HG02885 (cell line): ENCODE data around the gene CFLAR.
"Not testable (repeated sequence)": the region's sequence is repeated elsewhere in the genome, so short reads cannot be mapped to it uniquely, and the experiment has no call there.

Experiments used
- ATAC-seq: cut with Tn5 transposase; IDR thresholded peaks from one replicate; pipeline ENCODE4 v1.9.1; 2021; ENCODE audit warnings: mild to moderate bottlenecking; ENCODE audit not compliant: unreplicated experiment, poor library complexity

The CFLAR gene

GRCh38 chr2:201118121-201118960 lies 2.4 kb downstream of the CFLAR start:
- peak; percentile 48 for ATAC-seq

GRCh38 chr2:201118961-201119854 lies 3.2 kb downstream of the CFLAR start:
- ATAC-seq: peak; percentile 6

DNA sequence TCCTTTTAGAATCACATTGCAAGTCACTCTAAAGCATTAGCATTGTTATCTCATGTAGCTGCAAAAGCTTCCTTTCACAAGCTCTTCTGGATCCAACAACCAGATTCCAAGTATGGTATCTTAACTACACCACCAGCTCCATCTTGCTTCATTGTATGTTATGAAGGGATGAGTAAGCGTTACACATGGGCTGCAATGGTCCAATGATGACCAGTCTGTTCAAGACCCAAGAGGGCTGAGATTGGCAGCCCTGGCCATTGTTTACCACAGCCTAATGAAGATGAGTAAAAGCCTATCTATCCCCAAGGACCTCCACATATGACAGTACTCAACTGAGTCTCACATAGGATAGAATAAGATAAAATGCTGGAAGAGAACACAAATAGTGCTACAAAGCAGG lies 6.3 kb downstream of the CFLAR start:
- ATAC-seq: no peak

DNA sequence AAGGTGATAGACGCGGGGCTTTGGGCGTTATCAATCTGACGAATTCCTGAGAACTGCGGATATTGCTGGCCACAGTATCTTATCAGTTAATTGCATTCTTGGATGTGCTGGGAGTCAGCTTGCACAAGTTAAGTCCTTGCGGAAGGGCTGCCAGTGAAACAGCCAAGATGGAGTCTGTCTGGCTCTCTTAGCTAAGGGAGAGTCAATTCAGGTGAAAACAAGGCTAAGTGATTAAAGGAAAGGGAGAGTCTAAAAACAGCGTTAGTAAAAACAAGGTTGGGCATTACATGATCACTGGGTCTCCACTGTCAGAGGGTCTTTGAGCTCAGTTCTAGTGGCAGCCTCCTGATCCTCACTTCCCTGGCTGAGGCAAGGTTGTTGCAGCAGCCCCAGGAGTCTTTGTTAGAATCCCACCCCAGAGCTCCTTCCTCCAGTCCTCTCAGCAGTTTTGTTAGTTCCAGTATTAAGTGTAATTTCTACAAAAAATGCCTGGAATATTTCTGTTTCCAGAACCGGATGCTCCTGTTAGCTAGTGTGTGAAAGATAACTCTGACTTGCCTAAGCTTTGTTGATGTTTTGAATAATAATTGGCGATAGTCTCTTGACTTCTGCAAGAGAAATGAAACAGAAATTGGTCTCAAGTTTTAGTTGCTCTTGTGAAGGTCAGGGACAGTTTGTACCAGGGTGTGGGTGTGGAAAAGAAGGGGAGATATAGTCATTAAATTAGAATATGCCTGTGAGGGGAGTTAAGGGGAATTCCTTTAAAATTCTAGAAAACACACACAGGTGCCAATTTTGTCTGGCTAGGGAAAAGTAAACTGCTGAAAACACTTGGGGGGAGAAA lies 10.6 kb downstream of the CFLAR start:
- no peak for ATAC-seq

DNA sequence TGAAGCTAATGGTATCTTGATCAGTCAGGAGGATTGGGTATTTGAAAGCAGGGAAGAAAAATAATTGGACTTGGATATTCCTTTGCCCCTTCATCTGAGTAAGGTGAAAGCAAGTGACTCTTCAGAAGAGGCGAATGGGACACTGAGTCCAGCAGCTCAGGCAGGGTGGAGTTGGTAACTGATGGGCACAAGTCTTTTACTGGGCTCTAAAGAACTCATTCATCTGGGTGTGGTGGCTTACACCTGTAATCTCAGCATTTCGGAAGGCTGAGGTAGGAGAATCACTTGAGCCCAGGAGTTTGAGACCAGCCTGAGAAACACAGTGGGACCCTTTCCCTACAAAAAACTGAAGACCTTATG lies 11.2 kb downstream of the CFLAR start:
- no peak for ATAC-seq

DNA sequence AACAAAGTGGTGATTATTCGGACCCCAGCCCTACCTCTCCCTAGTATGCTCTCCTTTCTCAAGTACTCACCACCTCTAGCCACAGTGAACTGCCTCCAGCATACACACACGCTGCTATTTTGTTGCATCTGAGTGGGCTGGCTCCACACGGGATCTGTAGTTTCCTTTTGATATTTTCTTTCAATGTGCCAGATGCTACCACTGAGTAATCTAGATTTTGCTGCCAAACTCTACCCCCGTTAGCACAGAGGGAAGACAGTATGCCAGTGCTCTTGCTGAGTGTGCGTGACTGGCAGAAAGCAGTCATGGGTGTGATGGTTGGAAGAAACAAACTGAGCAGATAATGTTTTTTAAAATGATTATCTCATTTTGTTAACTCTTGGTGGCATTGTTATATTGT lies 11.6 kb downstream of the CFLAR start:
- ATAC-seq: no peak

- no peak for ATAC-seq
Observed at GRCh38 chr2:201128033-201128432, 12.1 kb downstream of the CFLAR start.

GRCh38 chr2:201128933-201129505 lies 13.1 kb downstream of the CFLAR start:
- peak; percentile 23 for ATAC-seq

- ATAC-seq: peak; percentile 33
Observed at GRCh38 chr2:201130524-201131186, 14.7 kb downstream of the CFLAR start.

DNA sequence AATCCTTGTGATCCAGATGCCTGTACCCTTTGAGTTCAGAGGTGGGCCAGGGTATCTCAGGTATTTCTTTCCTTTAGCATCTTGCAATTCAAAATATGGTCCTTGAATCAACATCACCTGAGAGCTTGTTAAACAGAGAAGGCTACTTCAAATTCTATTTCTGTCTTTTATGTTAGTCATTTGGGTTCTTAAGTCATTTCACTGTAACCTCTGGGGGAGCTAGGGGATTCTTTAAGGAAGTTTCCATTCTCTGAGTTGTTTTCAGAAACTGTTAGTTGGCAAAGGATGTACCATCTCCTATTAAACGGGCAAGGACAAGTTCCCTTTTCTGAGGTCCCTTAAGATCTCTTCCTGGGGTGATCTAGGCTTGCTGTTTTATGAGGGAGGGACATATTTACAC lies 16.6 kb downstream of the CFLAR start:
- no peak for ATAC-seq

DNA sequence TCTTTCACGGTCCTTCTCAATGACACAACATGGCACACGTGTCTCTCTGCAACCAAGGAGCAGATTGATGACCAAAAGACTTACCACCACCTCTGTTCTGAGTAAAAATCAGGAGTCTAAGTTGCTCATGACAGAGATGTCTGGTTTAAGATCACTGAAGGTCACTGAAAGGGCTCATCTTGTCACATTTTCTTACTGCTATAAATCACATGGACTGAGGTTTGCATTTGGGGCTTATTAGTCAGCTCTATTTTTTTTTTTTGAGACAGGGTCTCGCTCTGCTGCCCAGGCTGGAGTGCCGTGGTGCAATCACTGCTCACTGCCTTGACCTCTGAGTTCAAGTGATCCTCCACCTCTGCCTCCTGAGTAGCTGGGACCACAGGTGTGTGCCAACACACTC lies 19.4 kb downstream of the CFLAR start:
- ATAC-seq: no peak

DNA sequence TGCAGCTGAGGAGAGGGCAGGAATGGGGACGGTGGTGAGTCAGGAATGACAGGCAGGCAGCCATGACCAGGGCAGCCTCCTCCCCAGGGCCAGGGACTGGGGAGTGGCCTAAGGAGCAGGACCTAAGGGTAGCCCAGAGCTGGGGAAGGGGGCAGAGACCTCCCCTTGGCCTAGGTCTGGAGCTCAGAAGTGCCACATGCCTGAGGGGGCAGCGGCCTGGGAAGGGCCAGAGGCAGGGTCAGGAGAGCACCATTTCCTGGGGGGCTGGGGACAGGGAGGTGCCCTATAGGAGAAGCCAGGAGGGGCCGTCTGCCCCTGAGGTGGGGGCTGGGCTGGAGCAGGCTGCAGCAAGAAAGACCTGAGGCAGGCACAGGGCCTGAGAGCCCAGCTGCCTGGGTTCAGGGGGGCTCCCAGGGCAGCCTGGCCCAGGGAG lies 20.9 kb downstream of the CFLAR start:
- no peak for ATAC-seq

- no peak for ATAC-seq
Observed at GRCh38 chr2:201137505-201138400, 21.8 kb downstream of the CFLAR start.

GRCh38 chr2:201138401-201138970 lies 22.5 kb downstream of the CFLAR start:
- ATAC-seq: no peak

DNA sequence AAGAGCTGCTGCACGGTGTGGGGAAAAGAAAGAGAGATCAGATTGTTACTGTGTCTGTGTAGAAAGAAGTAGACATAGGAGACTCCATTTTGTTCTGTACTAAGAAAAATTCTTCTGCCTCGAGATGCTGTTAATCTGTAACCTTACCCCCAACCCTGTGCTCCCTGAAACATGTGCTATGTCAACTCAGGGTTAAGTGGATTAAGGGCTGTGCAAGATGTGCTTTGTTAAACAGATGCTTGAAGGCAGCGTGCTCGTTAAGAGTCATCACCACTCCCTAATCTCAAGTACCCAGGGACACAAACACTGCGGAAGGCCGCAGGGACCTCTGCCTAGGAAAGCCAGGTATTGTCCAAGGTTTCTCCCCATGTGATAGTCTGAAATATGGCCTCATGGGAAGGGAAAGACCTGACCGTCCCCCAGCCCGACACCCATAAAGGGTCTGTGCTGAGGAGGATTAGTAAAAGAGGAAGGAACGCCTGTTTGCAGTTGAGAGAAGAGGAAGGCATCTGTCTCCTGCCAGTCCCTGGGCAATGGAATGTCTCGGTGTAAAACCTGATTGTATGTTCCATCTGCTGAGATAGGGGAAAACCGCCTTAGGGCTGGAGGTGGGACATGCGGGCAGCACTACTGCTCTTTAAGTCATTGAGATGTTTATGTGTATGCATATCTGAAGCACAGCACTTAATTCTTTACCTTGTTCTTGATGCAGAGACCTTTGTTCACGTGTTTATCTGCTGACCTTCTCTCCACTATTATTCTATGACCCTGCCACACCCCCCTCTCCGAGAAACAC lies 23.2 kb downstream of the CFLAR start:
- not testable (repeated sequence) for ATAC-seq

DNA sequence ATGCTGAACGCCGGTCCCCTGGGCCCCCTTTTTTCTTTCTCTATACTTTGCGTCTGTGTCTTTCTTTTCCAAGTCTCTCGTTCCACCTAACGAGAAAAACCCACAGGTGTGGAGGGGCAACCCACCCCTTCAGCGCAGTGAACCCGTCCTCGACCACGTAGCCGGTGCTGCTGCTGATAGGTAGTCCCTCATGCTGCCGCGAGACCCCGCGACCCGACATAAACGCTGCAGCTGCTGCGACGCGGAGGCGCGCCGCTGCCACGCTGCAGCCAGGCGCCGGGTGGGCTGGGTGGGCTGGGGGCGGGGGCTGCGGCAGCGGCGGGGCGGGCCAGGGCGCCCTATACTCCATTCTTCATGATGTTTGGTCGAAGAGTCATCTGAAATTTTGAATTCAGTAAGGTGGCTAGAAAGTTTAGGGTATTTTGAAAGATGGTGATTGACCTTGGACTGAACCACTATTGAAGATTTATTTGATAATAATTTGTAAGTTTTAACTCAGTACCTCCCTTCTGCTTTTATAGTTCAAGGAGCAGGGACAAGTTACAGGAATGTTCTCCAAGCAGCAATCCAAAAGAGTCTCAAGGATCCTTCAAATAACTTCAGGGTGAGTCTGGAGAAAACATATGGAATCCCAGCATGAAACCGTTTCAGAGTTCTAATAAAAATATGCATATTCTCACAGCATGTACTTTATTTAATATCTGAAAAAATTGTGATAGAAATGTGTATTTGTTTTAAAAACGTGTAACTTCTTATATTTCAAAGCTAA lies 24.1 kb downstream of the CFLAR start:
- ATAC-seq: no peak
